Measurements from ENCODE around the gene ELAVL3. TPM values are rescaled to one million over a fixed set of nuclear protein-coding genes. Genes with fewer than 3 reads are reported as not detected.
"Not testable (repeated sequence)": the region's sequence is repeated elsewhere in the genome, so short reads cannot be mapped to it uniquely, and the experiment has no call there.

Gene ELAVL3
- polyA plus RNA-seq, 5 donors: 0.05 to 0.19 (median 0.11) TPM; not detected in 1

DNA sequence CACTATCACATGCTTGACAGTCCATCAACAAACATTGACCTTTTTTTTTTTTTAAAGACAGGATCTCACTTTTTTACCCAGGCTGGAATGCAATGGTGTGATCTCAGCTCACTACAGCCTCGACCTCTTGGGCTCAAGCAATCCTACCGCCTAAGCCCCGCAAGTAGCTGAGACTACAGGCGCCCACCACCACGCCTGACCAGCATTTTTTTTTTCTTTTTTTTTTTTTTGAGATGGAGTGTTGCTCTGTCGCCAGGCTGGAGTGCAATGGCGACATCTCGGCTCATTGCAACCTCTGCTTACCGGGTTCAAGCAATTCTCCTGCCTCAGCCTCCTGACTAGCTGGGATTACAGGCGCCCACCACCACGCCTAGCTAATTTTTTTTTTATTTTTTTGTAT, 21.9 kb downstream of the ELAVL3 start:
- DNase-seq: not testable (repeated sequence)

DNA sequence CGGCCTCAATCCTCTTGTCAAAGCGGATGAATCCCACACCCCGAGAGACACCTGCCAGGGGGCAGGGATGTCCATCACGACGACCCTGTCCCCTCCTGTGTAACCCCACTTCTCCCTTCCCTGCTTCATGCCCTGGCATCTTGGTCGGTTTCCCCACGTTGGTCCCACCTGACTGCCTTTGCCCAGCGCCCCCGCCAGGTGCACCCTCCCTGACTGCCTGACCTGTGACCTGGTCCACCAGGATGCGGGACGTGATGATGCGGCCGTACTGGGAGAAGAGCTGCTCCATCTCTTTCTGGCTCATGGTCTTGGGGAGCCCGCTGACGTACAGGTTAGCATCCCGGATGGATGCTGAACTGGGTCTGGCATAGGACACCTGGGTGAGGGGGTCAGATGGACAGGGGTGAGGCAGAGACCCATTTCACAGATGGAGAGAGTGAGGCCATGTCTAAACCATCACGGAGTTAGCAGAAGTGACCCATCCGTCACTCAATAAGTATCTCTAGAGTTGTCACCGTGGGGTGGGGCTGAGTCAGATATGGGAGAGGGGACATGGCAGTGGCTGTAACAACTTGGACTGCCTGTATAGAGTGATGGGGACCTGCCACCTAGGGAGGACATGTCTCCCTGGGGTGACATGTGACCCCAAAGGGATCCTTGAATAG, 22.5 kb downstream of the ELAVL3 start:
- DNase-seq: no peak

- DNase-seq: no peak
Observed at GRCh38 chr19:11457831-11458230, 23.0 kb downstream of the ELAVL3 start.

DNA sequence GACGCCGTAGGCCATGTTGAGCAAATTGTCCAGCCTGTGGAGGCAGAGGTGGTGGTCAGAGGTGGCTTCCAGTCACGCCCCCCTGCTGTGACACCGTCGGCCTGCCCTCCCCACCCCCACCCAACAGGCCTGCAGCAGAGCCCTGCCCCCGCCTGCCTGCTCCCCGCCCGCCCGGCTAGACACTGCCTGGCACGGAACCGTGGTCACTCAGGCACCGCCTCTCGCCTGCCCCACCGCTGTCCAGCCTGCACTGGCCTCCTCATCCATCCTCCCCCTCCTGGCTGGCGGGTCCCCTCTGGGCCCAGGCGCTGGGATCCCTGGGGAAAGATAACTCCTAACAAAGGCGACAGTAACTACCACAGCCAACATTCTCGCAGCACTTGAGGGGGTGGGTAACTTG, 23.7 kb downstream of the ELAVL3 start:
- DNase-seq: no peak

GRCh38 chr19:11456659-11457058, 24.2 kb downstream of the ELAVL3 start:
- DNase-seq: no peak

DNA sequence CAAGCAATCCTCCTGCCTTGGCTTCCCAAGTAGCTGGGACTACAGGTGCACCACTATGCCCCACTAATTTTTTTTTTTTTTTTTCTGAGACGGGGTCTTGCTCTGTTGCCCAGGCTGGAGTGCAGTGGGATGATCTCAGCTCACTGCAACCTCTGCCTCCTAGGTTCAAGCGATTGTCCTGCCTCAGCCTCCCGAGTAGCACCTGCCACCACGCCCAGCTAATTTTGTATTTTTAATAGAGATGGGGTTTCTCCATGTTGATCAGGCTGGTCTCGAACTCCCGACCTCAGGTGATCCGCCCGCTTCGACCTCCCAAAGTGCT, 25.7 kb downstream of the ELAVL3 start:
- DNase-seq: not testable (repeated sequence)

GRCh38 chr19:11453468-11454341, 27.1 kb downstream of the ELAVL3 start:
- no peak for DNase-seq

GRCh38 chr19:11452620-11453310, 28.1 kb downstream of the ELAVL3 start:
- no peak for DNase-seq

- peak; percentile 17 to 28 for DNase-seq
Observed at GRCh38 chr19:11451871-11452619, 28.8 kb downstream of the ELAVL3 start.

DNA sequence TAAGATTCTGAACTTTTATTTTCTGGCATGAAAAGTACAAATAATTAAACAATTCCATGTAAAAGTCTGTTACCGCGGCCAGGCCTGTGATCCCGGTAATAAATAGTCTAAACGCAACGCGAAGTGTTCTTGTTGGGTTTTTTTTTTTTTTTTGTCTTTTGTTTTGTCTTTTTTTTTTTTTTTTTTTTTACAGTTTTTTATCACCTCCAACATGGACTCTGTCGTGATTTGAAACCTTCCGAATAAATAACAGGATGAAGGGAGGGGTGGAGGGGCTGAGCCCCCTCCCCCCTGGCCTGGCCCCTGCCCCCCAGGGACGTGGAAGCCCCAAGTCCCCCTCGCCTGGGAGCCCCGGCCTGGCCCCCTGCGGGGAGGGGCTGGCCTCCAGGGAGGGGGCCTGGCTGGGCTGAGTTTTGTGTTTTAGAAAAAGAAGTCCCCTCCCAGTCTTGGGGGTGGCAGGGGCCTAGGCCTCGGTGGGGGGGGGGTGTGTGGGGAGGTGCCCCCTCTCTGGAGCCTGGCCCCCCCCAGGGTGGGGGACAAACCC, 29.4 kb downstream of the ELAVL3 start:
- no peak for DNase-seq

- no peak for DNase-seq
Observed at GRCh38 chr19:11450570-11451326, 30.1 kb downstream of the ELAVL3 start.

- DNase-seq: no peak
Observed at GRCh38 chr19:11448923-11449554, 31.8 kb downstream of the ELAVL3 start.

DNA sequence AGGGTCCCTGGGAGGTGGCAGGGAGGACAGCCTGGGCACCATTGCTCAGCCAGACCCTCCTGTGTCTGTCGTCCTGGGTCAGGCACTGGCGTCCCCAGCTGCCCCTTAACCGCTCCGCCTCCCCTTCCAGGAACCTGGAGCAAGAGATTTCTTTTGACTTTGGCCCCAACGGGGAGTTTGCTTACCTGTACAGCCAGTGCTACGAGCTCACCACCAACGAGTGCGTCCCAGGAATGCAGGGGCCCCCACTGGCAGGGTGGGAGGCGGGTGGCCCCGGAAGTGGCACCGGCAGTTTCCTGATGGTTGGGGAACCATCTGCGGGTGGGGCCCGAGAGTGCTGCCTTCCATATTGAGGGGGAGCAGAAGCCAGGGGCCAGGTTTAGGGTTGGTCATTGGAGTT, 32.4 kb downstream of the ELAVL3 start:
- DNase-seq: no peak

GRCh38 chr19:11447347-11448262, 33.2 kb downstream of the ELAVL3 start:
- DNase-seq: no peak

DNA sequence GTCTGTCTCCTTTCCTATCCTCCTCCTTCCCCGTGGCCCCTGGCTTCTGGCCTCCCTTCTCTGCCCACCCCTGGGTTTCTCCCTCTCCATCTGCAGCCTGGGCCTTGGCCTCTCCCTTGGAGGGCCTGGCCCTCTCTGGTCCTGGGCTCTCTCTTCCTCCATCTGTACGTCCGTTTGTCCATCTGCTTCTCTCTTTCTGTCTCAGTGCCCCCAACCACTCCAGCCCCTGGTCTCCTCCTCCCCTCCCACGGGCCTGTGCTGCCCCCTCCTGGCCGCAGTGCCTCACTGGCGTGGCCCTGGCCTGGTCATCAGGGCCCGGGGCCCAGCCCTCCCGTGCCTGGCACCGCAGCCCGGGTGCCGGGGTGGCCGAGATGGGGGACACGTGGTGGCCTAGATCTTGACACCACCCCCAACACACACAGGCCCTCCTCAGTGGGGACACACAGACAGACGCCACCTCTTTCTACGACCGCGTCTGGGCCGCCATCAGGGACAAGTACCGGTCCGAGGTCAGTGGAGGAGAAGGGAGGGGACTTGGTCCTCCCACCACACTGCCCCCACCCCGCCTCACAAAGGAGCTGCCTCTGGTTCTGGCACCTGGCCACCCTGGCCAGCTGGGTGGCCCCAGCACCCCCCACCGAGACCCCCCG, 34.1 kb downstream of the ELAVL3 start:
- no peak for DNase-seq

- no peak for DNase-seq
Observed at GRCh38 chr19:11446271-11446651, 34.6 kb downstream of the ELAVL3 start.

- no peak for DNase-seq
Observed at GRCh38 chr19:11445141-11445540, 35.7 kb downstream of the ELAVL3 start.

GRCh38 chr19:11444059-11444458, 36.8 kb downstream of the ELAVL3 start:
- DNase-seq: no peak

DNA sequence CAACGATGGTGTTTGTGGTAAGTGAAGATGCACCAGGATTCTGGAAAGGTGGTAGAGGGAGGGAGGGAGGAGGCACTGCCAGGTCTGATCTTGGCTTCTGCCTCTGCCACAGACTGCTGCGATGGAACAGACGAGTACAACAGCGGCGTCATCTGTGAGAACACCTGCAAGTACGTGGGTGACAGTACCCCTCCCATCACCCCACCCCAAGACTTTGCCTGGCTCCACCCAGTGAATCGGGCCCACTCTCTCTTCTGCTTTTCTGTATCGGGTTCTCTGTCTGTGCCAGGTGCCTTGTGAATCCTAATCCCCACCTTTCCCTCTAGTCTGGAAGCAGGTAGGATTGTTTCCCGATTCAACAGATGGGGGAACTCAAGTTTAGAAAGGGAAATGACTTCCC, 42.9 kb downstream of the ELAVL3 start:
- DNase-seq: no peak
